GM19455 (cell line): ENCODE data around the gene GLI3.

Experiments used
- ATAC-seq: cut with Tn5 transposase; IDR thresholded peaks from one replicate; pipeline ENCODE4 v1.9.1; 2021; ENCODE audit not compliant: unreplicated experiment

The GLI3 gene

DNA sequence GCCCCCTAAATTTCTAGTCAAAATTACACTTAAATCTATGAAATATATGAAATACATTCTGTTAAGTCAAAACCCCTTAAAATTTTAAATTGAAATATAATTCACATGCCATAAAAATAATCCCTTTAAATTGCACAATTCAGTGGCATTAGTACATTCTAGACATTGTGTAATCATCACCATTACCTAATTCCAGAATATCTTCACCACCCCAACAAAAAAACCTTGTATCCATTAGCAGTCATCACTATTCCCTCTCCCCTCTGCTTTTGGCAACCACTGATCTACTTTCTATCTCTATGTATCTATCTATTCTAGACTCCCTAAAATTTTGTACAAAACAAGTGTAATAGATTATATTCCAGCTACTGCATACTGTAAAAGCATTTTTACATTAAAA is 261.2 kb downstream of the GLI3 start:
- ATAC-seq = no peak

DNA sequence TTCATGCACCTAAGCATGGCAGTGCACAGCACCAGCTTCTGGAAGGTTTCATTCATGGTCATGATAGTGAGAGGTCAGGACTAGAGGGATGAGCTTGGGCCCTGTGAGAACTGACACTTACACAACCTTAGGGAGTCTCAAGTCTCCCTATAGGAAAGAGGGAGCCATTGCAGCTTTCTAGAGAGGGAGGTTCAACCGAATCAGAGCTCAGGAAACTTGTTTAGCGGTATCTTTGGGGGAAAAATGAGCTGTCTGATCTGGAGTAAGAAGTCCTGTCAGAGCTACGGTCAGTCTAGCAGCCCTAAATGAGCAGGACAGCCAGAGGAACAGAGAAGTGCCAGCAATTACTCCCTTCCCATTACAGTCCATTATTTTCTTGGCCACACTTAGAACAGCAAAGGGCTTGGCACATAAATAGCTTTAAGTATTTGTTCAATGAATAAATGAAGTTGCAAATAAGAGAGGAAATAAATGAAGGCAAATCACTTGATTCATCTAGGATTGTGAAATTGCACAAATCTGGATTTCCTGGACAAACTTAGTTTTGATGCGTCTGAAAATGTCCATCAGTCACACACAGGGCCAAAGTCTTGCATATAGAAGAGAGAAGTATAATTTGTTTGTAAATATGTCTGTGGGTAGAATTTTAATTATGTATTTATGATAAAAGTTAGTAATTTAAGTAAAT is 262.0 kb downstream of the GLI3 start:
- no peak for ATAC-seq

DNA sequence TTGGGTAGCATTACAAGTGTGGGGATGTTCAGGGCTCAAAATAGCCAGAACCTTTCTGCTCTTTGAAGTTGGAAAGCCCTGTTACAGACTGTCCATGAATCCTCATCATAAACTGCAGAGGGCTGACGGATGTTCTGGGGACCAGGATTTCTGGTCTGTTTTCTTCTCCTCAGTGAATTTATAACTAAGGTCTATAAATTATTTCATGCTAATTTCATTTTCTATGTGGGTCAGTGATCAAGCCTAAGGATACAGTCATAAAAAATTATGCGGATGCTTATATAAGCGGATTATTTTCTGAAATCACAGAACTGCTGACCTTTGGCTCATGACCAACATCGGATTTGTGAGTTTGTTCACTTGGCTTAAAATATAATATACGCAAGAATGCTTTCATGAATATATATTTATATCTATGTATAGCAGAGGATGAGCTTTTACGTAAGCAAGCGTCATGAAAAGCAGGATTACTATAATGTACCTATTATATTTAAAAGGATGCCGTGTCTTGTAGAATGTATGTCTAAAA is 263.7 kb downstream of the GLI3 start:
- no peak for ATAC-seq

DNA sequence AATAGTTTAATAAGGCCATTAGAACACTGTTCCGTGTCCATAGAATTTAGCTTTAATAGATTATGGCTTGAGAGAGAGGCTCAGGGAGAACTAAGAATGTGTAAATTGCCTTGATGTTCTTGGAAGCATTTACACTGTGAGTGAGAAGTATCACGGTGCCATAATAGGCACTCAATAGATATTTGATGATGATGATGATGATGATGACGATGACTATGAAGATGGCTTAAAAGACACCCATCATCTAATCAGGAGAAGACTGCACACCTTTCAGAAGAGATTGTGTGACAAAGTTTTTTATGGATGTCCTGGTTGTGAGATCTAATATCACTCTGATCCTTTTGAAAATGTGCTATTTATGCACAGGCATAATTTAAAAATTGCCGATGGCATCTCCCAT is 264.2 kb downstream of the GLI3 start:
- no peak for ATAC-seq

DNA sequence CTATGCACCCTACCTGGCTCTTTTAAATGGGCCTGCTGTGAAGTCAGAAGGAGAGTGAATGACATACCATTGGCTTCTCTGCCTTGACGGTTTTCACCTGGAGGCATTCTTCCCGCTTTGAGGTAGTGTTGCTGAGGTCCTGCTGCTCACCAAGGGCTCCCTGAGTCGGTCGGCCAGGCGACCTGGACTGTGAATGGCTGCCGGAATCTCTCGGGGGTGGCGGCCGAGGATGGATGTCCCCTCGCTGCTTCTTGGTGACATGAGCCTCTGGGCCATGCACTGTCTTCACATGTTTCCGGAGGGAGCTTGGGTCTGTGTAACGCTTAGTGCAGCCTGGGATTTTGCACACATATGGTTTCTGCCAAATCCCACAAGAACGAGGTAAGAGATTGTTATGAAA is 264.7 kb downstream of the GLI3 start:
- no peak for ATAC-seq

DNA sequence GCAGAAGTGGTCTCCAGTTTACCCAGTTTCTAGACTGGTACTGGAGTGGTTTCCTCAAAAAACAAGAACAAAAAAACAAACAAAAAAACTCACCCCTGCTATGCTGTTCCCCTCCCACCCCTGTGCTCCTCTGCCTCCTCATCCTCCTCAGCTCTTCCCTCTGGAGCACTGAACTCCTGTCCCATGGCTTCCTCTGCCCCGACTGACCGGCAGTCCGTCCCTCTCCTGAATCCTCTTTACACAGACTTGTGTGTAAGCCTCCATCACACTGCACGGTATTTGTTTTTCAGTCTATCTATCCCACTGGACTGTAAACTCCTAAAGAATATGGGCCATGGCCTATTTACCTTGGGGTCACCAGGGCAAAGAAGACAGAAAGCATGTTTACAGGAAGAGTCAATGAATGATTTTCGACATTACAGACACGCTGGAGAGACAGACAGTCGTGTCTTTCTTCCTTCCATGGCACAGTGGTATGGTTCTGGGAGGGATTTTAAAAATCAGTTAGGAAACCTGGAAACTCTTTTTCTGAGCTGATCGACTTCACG is 265.3 kb downstream of the GLI3 start:
- no peak for ATAC-seq

DNA sequence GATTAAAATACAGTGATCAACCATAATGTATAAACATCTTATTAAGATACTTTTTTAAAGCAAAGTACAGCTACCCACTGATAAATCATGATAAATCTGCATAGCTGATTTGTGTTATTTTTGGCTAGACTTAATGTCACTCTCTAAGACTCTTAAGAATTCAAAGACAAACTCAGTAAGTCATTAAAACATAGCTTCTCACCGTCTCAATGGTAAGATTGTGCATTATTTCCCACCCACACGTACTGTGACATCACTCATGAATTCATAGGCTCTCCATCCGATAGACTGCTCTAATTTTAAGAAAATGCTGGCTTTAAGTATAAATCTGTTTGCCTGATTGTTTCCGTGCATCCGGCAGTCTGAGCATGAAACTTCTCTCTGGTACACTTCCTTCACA is 266.1 kb downstream of the GLI3 start:
- ATAC-seq = no peak

DNA sequence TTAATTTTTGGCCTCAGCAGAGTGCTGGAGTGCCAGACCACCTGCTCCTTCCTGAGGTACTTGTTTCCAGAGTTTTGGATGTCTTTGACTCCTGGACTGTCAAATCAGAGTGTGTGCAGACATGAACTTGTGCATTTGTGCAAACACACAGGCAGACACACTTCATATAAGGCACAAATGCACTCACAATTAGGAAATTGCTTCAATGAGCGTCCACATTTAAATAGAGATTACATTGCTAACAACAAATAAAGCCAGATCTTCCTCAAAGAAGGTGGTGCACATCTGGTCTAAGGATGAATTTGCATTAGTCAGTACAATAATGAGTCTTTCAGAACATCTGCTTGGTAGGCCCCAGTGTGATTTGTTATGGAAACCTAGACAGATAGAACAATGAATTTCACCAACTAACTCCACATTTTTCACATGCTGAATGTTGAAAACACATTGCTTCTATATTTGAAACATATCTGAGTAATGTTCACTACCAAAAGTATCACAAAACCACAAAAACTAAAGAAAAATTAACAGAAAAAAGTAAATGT is 267.4 kb downstream of the GLI3 start:
- no peak for ATAC-seq

DNA sequence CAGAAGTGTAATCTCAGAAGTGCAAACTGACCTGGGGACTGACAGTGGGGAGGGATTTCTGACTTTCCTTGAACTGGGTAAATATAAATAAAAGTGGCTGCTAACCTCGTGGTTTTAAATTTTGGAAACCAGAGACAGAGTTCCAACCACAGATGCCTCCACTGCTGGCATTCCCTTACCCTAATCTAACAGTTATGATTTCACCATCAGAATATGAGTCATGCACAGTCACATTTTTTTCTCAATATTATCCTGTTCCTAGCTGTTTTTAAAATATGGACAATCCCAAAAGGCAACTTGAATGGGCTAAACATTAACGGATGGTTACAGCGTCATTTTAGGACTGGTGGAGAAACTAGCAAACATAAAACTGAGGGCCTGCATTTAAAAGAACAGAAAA is 269.9 kb downstream of the GLI3 start:
- no peak for ATAC-seq

DNA sequence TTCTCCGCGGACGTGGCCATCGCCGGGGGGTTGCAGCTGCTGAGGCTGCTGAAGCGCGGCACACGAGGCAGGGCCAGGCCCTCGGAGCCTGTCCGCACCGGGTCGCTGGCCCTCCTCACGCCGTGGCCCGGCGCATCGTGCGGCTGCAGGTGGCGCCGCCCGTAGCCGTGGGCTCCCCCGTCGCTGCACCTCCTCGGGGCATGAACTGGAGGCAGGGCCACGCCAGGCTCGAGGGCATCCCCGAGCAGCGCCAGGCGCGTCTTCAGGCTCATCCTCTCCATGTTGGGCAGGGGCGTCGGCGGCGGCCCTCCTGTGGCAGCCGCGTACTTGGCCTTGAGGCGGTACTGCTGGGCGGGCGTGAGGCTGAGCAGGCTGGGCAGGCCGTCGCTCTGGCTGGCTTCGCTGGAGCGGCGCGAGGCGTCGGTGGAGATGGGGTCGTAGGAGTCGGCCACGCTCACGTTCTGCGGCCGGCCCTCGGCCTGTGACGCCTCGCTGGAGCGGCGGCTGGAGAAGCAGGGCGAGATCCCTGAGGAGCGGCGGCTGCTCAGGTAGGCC is 271.0 kb downstream of the GLI3 start:
- ATAC-seq = no peak

DNA sequence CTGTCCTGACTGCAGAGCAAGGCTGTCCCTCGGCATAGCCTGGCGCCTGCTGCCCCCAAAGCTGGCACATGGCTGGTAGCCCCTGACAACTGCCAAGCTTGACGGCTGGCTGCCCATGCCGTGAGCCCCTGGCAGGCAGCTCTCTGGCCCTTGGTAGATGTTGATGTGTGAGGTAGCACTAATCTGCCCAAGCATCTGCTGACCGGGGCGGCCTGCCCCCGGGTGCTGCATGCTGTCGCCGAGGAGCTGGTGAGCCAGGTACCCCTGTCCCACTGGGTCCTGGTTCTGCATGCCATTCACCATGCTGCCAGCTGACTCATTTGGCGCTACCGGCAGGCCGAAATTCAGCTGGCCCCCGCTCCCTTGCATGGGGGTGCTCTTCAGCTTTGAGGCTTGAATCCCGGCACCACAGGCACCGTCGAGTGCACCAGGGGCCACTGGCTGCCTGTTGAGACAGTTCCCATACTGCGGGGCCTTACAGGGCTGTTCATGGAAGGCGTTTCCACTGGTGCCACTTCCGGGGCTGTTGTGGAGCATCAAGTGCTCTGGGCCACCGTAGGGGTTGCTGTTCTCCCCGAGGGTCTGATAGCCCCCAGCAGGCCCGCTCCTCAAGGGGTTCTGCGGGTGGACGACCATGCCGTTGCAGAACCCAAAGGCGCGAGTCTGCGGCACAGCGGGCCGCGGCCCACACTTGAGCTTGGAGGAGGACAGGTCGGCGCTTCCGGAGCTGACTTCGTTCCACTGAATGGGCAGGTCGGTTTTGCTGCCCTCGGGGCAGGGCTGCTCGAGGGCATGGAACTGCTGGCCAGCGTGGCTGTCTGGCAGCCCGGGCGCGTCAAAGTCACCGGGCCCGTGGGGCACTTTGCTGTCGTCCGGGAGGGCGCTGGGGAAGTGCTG is 271.9 kb downstream of the GLI3 start:
- no peak for ATAC-seq

DNA sequence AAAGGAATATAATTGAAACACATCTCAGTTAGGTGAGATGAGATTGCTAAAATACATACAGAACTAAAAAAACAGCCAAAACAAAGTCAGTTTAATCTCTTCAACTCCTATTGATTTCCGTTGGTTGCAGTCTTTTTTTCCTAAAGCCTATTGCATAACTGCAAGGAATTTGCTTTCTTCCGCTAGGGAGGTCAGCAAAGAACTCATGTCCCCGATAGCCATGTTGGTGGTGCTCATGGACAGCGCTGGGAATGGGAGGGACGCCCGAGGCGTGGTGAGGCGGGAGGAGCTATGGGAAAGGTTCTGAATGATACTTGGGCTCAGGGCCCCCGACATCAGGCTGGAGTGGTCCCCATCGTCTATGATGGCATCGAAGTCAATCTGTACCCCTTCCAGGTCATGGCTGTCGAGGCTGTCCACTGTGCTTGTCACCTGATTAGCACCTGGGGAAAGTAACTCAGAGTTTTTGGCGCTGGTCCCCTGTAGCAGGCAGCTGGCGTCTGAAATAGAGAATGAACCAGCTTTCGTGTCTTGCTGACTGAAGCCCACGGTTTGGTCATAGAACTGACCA is 272.7 kb downstream of the GLI3 start:
- ATAC-seq = no peak

DNA sequence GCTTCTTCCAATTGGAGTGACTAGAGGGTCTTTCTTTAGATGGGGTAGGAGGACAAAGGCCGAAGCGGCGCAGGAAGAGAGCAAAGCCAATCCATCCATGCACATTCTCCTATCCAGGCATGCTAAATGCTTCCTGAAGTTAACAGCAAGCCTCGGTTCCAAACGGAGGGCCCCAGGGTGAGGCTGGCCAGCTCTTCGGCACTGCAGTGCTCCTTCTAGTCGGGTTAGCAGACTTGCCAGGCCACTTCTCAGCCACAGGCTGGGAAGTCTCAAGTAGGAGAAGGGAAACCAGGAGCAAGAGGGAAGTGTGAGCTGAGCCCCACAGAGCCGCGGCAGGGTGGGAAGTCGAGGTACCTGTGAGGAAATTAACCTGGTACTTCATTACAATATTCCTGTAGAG is 280.3 kb downstream of the GLI3 start:
- ATAC-seq = no peak

DNA sequence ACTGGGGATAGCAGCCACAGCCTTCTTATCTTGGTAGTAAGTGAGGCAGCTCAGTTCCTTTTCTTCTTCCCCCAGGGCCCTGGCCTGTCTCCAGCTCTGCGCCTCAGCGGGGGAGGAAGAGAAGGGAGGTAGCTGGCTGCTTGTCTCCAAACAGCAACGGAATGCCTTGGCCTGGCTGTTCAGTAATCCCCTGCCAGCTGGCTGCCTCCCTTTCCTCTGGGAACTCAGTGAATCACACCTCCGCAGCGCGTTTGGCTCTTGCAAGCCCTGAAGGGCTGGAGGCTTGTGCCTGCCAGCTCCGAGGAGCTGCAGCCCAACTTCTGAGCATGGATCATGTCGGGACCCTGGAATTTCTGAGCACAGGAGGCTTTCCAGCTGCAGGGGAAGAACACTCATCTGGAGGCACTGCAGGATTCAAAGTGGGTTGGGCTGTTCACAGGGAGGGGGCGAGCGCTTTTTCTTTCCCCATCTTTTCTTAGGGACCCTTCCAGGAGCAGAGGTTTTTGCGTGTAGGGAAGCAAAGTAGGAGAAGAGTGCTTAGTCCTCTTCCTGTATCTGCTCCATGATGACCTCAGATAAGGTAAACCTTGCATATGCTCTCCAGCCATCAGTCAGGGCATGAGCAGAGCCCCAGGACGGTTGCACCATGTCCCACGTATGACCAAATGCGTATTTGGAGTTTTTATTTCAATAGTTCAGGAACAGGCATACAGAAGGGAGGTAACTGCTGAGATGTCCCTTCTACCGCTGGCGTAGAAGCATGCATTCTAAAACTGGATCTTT is 280.9 kb downstream of the GLI3 start:
- no peak for ATAC-seq

DNA sequence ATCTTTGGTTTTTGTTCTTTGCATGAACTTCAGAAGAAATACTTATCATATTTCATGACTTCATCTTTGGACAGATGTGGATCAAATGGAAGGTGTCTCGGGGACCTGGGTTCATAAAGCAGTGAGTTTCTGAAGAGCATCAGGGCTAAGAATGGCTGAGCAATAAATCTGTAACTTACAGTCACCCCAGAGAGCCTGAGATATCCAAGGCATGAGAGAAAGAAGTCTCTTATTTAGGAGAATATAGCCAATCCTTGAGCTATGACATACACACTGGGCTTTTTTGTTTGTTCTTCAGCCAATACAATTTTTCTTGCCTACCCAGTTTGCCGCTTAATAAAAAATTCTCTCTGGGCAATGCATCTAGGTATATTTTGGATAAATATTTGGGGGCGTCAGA is 281.6 kb downstream of the GLI3 start:
- no peak for ATAC-seq

DNA sequence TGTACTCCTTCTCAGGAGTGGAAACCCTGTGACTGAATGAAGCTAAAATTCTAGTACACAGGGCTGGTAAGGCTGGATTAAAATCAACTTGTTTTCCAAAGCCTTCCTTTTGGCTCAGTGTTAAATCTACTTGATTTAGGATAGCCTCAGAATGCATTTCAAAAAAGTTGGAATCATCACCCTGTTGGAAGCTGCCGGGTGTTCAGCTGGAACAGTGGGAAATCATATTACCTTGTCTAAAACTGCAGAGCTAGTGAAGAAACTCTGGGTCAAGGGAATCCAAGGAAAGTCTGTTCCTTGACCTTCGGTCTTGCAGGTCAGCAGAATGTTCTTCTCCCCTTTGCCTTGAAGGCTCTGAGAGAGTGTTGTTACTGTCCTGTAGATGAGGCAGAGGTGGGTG is 282.0 kb downstream of the GLI3 start:
- ATAC-seq = no peak

DNA sequence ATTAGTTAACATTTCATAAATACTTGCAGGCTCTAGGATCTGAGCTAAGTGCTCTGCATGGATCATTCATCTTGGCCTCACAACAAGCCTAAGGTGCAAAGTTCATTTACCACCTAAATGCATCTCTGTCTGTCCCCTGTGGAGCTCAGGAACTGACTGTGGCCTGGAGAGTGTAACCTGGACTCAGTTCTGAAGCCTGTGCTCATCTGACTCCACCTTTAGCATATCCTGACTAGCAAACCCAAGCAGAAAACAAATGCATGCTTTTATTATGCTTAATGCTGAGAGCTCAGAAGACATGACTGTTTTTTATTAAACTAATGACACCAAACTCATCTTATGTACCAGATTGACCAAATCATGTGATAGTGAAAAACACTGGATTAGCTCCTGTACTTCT is 288.5 kb downstream of the GLI3 start:
- no peak for ATAC-seq

DNA sequence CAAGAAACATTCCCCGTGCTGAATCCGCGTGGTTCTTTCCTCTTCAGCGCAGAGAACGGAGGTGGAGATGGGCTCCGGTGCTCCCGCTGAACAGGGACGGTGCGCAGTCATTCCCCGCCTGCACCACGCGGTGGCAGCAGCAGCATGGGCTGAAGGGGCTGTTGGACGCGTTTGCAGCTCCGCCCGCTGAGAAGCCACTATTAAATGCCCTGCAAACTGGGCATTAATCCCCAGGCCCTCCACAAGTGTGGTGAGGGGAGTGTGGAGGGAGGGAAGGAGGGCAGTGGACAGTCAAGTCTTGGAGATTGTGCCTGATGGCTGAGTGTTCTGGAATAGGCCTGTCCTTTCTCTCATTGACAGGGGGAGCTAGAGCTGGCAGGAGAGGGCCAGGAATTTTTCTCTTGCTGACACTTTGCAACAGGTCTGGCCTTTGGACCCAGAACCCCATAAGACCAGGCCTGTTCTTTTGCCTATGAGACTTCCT is 293.9 kb downstream of the GLI3 start:
- ATAC-seq = peak; percentile 87

DNA sequence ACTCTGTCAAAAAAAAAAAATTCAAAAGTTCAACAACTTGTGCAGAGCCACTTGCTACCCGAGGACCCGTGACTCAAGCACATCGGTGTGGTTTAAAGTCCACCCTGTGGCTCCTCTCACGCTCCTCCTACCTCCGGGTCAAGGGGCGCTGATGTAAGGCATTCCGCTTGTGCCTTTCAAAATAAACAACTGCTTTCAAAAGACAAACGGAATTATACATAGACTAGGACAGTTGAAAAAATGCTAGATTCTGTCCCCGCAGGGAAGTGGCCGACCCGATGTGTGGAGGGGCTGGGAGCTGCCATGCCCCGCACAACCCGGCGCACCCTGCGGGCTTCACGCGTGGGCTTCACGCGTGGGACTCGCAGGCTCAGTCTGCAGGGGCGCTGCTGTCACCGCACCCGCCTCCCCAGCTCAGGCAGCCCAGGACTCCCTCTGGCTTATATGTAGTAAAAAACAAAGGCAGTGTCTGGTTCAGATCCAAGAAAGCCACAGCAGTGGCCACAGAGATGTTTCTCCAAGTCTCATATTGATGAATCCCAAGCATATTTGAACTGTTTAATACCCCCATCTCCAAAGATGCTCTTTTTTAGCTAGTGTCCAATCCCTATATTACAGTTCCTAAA is 294.4 kb downstream of the GLI3 start:
- no peak for ATAC-seq
